Stimulated activated CD4-positive, alpha-beta T cell treated with anti-CD3 and anti-CD28 coated beads, Interleukin-15, amount 100 ng/mL, for 48 hours (primary cell): ENCODE measurements around the gene SLC29A1.
A peak's percentile ranks its signal among the peaks of the same experiment; 100 is the strongest.

Experiments used
- DNase-seq, 2 donors: peaks; one replicate each; pipeline ENCODE4 v3.0.0-alpha.2; 2020; ENCODE audit warnings: low read depth in 2 of 2

The SLC29A1 gene

DNA sequence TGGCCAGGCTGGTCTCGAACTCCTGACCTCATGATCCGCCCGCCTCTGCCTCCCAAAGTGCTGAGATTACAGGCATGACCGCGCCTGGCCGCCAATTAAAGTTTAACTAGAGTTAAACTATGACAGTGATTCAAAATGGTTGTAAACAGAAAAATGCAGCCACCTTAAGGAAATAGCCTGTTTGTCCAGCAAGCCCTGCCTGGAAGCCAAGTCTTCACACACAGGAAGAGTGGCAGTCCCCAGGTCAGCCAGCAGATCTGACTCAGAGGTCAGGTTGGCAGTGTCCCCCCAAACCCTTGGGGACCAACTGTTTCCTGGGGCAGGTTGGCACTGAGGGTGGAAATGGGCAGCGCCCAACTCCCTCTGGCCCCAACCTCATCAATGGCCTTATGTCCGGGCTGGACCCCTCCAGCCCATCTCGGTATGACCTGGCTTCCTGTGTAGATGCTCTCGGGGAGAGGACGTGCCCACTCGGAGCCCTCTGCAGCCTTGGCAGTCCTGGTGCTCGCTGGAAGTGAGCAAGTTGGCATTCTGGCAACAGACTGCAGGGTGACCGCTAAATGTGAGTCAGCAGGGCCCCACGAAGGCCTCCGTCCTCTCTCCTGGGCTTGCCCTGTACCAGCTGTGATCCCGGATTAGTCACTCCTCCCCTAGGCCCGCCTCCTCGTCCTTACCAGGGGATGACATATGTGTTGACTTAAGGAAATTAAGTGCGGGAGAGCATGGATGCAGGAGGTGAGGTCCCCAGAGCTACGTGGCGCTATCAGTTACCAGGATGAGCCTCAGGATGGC lies 13.8 kb downstream of the SLC29A1 start:
- peak; percentile 63 to 64 for DNase-seq

- DNase-seq, result peak; percentile 74 to 81
These were observed 14.5 kb downstream of the SLC29A1 start for GRCh38 chr6:44237813-44238433.

DNA sequence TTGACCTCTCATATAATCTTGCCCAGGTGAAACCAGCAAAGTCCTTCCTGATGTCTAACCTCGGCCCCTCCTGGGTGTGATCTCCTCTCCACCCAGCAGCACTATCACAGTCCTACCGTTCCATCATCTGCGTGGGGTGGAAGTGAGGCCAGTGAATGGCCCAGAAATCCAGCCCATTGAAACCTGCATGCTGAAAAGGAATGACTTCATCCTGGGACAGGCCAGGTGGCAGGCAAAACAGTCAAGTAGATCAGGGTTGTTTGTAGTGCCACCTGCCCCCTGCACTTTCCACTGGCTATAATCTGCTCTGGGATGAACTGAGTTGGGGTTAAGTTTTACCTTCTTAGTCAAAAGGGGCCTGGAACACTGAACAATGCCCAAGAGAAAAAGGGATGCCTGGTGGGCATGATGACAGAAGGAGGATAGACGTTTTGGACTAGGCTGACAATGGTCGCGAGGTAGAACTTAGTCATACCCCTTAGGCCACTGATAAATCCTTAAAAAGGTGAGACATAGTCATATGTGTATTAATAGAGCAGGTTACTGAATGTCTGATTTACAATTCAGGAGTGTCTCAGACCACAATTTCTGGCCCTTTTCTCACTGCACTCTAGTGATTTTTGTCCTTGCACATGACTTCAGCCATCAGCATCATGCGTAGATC lies 15.4 kb downstream of the SLC29A1 start:
- no peak for DNase-seq

- DNase-seq, result no peak
These were observed 19.9 kb downstream of the SLC29A1 start for GRCh38 chr6:44243345-44243744.

DNA sequence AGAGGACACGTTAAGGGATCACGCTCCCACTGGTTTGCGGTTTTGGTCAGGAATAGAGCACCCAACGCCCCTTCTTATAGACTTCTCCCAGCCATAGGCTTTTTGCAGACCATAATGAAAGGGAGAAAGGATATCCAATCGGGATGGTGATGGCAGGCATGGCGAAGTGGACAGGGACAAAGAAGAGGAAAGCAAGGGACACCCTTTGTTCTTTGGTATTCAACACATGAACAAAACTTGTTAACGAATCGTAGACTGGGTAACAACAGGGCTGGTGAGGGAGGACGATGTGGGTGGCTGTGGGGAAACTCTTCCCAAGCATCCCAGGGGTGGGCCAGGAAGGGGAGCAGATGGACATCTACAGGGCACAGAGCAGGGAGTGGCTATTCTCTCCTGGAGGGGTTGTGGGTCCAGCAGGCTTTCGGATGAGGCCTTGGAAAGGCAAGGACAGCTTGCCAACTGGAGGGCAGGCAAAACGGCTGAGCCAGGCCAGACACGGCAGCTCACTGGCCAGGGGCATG lies 22.1 kb downstream of the SLC29A1 start:
- DNase-seq, result no peak

GRCh38 chr6:44245912-44246662 lies 22.7 kb downstream of the SLC29A1 start:
- peak; percentile 75 to 84 for DNase-seq

GRCh38 chr6:44246663-44247337 lies 23.4 kb downstream of the SLC29A1 start, which contains the start of gene HSP90AB1:
Gene HSP90AB1, plus strand, starts transcription at chr6:44247101. Its CDS starts 1,529 bp downstream, at chr6:44248630.
- DNase-seq, result peak; percentile 97 to 98

DNA sequence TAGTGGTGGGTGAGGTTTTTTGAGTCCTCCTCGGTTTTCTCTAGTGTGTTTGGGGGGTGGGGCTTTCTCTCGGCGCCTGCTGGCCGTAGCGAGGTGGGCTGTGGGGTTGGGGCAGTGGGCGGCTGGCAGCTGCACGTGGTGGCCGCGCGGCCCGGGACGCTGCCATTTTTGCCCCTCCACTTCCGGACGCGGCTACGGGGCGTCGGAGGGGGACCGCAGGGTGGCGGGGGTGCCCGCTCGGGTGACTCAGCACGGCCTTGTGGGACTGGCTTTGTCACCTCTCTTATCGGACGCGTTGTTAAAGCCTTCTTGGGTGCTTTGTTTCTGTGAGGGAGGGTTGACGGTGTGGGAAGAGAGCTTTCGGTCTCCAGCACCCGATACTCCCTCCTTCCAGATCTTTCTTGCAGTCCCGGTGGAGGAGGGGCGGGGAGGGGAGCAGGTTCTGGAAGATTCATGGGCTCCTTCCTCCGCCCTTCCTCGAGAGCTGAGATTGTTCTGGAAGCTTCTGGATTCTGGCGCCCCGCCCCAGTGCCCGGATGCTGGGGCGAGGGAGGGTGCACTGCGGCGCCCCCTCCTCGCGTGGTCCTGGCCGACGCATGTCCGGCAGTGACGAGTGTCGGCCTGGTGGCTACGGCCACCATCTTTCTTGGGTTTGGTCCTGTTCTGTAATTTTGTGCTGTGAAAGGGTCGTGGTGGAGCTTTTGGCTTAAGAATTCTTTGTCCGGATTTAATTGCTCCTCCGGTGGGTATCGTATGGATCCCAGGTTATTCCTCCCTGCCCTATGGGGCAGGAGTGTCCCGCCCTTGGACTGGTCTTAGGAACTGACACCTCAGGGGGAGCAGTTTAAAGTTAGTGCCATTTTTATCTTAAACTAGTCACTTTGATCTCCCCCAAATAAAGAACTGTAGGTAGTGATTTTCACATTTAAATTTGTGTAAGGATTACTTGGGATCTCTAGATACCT lies 24.2 kb downstream of the SLC29A1 start:
- peak; percentile 78 to 84 for DNase-seq

DNA sequence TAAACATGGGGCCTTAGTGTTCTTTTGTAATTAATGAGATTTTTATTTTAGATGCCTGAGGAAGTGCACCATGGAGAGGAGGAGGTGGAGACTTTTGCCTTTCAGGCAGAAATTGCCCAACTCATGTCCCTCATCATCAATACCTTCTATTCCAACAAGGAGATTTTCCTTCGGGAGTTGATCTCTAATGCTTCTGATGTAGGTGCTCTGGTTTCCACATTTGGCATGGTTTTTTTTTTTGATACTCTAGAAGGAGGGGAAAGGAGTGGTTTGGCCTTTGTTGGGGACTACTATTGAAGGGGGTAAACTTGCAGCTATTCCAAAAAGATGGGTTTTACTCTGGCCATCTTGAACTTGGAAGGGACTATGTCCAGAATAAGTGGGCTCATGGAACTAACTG lies 25.2 kb downstream of the SLC29A1 start:
- no peak for DNase-seq

GRCh38 chr6:44249082-44249748 lies 25.8 kb downstream of the SLC29A1 start:
- DNase-seq, result no peak

DNA sequence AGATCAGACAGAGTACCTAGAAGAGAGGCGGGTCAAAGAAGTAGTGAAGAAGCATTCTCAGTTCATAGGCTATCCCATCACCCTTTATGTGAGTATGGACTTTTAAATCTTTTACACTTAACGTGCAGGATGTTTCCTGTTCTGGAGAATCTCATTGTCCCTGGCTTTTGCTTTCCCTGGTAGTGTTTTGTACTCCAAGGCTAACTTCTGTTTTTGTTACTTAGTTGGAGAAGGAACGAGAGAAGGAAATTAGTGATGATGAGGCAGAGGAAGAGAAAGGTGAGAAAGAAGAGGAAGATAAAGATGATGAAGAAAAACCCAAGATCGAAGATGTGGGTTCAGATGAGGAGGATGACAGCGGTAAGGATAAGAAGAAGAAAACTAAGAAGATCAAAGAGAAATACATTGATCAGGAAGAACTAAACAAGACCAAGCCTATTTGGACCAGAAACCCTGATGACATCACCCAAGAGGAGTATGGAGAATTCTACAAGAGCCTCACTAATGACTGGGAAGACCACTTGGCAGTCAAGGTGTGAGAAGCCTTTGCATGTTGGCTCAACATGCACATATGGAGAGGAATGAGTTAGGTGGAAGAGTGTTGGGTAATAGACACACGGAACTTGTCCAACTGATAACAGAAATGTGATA lies 26.8 kb downstream of the SLC29A1 start:
- no peak for DNase-seq

DNA sequence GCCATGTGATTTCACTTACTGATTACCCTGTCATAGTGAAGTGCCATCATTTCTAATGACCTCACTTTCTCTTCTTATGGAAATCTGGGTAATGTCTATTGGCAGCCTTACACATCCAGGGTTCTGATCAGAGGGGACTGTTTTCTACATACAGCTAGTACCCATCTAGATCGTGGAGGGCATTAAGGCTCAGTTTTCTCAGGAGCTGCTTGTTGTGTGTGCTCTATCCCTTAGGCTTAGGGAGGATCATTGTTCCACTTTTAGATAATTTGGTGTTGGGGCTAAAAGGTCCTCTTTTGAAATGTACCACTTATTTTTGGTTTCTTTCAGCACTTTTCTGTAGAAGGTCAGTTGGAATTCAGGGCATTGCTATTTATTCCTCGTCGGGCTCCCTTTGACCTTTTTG lies 27.3 kb downstream of the SLC29A1 start:
- no peak for DNase-seq

- no peak for DNase-seq
These were observed 28.5 kb downstream of the SLC29A1 start for GRCh38 chr6:44251576-44252524.

DNA sequence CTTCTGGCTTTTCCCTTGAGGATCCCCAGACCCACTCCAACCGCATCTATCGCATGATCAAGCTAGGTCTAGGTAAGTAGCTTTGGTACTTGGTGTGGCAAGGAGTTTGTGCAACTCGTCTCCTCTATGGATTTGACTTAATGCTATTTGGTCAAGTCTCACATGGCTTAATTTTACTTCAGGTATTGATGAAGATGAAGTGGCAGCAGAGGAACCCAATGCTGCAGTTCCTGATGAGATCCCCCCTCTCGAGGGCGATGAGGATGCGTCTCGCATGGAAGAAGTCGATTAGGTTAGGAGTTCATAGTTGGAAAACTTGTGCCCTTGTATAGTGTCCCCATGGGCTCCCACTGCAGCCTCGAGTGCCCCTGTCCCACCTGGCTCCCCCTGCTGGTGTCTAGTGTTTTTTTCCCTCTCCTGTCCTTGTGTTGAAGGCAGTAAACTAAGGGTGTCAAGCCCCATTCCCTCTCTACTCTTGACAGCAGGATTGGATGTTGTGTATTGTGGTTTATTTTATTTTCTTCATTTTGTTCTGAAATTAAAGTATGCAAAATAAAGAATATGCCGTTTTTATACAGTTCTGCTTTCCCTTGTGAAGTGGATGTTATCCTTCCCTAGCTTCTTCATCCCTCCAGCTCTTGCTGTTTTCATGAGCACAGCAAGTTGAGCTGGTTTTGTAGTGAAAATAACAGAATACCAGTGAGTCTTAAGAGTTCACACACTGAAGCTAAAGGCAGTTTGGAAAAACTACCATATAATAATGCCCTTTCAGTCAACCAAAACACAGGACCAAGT lies 30.1 kb downstream of the SLC29A1 start:
- DNase-seq, result peak in 1 of 2 donors; percentile 68

DNA sequence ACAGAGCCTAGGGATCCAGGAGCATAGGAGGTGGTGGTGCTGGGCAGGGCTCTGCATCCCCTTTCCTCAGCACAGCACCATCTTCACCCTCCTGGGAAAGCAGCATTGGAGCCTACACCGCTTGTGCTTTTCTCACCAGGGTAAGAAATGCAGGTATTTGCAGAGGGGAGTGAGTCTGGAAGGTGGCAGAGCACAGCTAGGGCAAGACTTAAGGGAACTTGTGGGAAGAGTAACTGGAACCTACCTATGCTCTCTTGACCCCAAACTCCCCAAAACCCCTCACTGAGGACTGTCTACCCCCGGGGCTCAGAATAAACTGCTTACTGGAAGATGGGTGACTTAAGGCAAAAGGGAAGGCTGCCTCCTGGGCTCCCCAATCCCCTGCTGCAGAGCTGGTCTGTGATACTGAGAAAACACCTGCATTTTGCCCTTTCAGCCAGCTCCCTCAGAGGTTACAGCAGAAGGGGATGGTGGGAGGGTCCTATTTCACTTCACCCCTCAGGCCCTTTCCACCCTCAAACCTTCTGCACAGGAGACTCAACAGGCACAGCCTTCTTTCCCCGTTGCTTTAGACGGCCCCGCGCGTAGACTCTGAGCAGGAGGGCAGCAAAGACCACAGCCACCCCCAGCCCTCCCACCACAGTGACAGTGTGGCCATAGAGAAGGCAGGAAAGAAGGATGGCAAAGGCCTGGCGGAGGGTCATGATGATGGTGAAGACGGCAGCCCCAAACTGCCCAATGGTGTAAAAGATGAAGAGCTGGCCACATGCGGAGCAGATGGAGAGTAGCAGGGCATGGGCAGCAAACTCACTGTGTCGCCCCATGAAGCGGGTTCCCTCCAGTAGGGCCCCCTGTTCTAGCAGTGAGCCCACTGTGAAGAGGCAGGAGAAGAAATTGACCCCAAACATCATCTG lies 31.1 kb downstream of the SLC29A1 start:
- no peak for DNase-seq
